Thoracic aorta (tissue), 2 donors: ENCODE measurements around the gene RCCD1. TPM values are rescaled to one million over a fixed set of nuclear protein-coding genes. Genes with fewer than 3 reads are reported as not detected.

Experiments
- ATAC-seq: fragments of 150-250 bp; one replicate; pipeline ENCODE4 v1.8.0; 2017; ENCODE audit warnings: low read depth; ENCODE audit not compliant: insufficient number of reproducible peaks, low FRiP score
- DNase-seq: peaks from one replicate; pipeline ENCODE4 v3.0.0-alpha.2; 2020; ENCODE audit warnings: low spot score
- H3K27ac ChIP-seq, 2 donors: fragments of 200-600 bp; sonication (generic); 1 replicate in 1 of 2; 2 replicates in 1 of 2; pipeline ENCODE4 v1.5.1; 2016; ENCODE audit warnings: mild to moderate bottlenecking in 2 of 2, moderate library complexity in 2 of 2
- H3K27me3 ChIP-seq: fragments of 200-600 bp; sonication (generic); replicated peaks from 2 replicates; pipeline ENCODE4 v1.6.0; 2016; ENCODE audit warnings: mild to moderate bottlenecking; ENCODE audit not compliant: insufficient read depth
- H3K36me3 ChIP-seq: fragments of 200-600 bp; sonication (generic); one replicate; pipeline ENCODE4 v1.5.1; 2016
- H3K4me1 ChIP-seq, 2 donors: fragments of 200-600 bp; sonication (generic); 1 replicate in 1 of 2; 2 replicates in 1 of 2; pipeline versions ENCODE4 v1.5.1 to v1.6.0; 2016; ENCODE audit warnings: low read depth in 2 of 2, mild to moderate bottlenecking in 1 of 2; ENCODE audit not compliant: control insufficient read depth in 1 of 2
- H3K4me3 ChIP-seq: fragments of 200-600 bp; sonication (generic); 2 replicates; pipeline ENCODE4 v1.5.1; 2016; ENCODE audit warnings: mild to moderate bottlenecking
- H3K9me3 ChIP-seq: fragments of 200-600 bp; sonication (generic); 2 replicates; pipeline ENCODE4 v1.5.1; 2016
- CTCF ChIP-seq: fragments of 200-600 bp; sonication (generic); IDR thresholded peaks from one replicate; pipeline ENCODE4 v1.5.1; 2019; ENCODE audit warnings: antibody characterized with exemption
- total RNA-seq, 2 donors: library from RNA; depleted of rRNA; stranded (reverse); fragments of >200 nt; gene quantifications; one replicate each; pipeline versions ENCODE4 v1.1.0 to v1.2.3, GENCODE V29; 2016

Gene RCCD1
- total RNA-seq, 2 donors from 2014 or later = 8.6 to 23.7 TPM

GRCh38 chr15:90930861-90931574, 23.7 kb upstream of the RCCD1 start:
- H3K27ac ChIP-seq = peak overlapping the region; percentile 87 to 88
- no peak for TF ChIP-seq CTCF
- no peaks in the 10 kb centered on the region for H3K36me3 ChIP-seq
- DNase-seq = no peak
- no peak for ATAC-seq
- peak overlapping the region; percentile 77 for H3K4me3 ChIP-seq
- no peaks in the 10 kb centered on the region for H3K27me3 ChIP-seq
- H3K4me1 ChIP-seq = peaks cover 7 to 39% of the 10 kb centered on the region in 2 donors
- H3K9me3 ChIP-seq = no peaks in the 10 kb centered on the region

- ATAC-seq (no peak), DNase-seq (no peak)
- Histone ChIP-seq H3K4me1 (peaks cover 12 to 44% of the 10 kb centered on the region in 2 donors), H3K4me3 (peak overlapping the region; percentile 89), H3K9me3 (no peaks in the 10 kb centered on the region), H3K27me3 (no peaks in the 10 kb centered on the region), H3K36me3 (no peaks in the 10 kb centered on the region), H3K27ac (peak overlapping the region; percentile 87 to 88)
- TF ChIP-seq CTCF = no peak
Observed at GRCh38 chr15:90931575-90931827, 23.2 kb upstream of the RCCD1 start.

GRCh38 chr15:90931828-90932659, 22.6 kb upstream of the RCCD1 start, which contains the start of gene HDDC3:
HDDC3 (minus strand) TSS chr15:90932549; CDS start chr15:90932540, 9 bp downstream.
- DNase-seq (peak; percentile 41), ATAC-seq (no peak)
- peak; percentile 92 for TF ChIP-seq CTCF
- Histone ChIP-seq H3K36me3 (no peaks in the 10 kb centered on the region), H3K27me3 (no peaks in the 10 kb centered on the region), H3K27ac (peak within 1 kb of the TSS; percentile 87 to 88), H3K4me1 (peaks cover 12 to 49% of the 10 kb centered on the region in 2 donors), H3K9me3 (no peaks in the 10 kb centered on the region), H3K4me3 (peak within 1 kb of the TSS; percentile 89)

- DNase-seq (no peak), ATAC-seq (no peak)
- Histone ChIP-seq H3K4me1 (peaks cover 12 to 49% of the 10 kb centered on the region in 2 donors), H3K27me3 (no peaks in the 10 kb centered on the region), H3K27ac (peak overlapping the region; percentile 73 to 87), H3K9me3 (no peaks in the 10 kb centered on the region), H3K4me3 (peak overlapping the region; percentile 89), H3K36me3 (no peaks in the 10 kb centered on the region)
- TF ChIP-seq CTCF = no peak
Observed at GRCh38 chr15:90932660-90932991, 22.1 kb upstream of the RCCD1 start.

- no peak for DNase-seq
- no peak overlapping the region for H3K4me3 ChIP-seq
- ATAC-seq = no peak
- H3K4me1 ChIP-seq = peaks cover 12 to 49% of the 10 kb centered on the region in 2 donors
- no peaks in the 10 kb centered on the region for H3K9me3 ChIP-seq
- H3K27ac ChIP-seq = peak overlapping the region in 1 of 2 donors; percentile 73
- TF ChIP-seq CTCF = no peak
- no peaks in the 10 kb centered on the region for H3K36me3 ChIP-seq
- no peaks in the 10 kb centered on the region for H3K27me3 ChIP-seq
Observed at GRCh38 chr15:90933301-90933700, 21.4 kb upstream of the RCCD1 start.
